Measurements from ENCODE around the gene ACO2. TPM values are rescaled to one million over a fixed set of nuclear protein-coding genes. Genes with fewer than 3 reads are reported as not detected.
"Not testable (repeated sequence)": the region's sequence is repeated elsewhere in the genome, so short reads cannot be mapped to it uniquely, and the experiment has no call there.

The ACO2 gene
- total RNA-seq, 1 donor from 2014 or later = 103 TPM

DNA sequence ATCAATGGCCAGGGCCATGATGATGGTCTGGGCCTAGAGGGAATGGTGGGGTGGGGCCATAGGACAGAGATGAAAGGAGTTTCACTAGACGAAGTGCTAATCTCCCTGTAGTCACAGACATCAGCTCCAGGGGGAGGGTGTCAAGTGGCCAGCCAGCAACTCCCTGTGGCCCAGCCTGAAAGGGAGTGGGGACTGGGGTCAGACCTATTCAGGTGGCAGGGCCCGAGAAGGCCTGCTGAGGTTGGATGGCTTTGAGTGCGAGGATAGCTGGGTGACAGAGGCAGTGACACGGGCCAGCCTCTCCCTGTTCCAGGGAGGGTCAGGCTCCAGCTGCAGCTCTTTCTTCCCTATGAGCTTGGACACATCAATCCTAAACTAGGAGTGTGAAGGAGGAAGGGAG, 33.4 kb upstream of the ACO2 start:
- no peaks in the 10 kb centered on the region for H3K27me3 ChIP-seq (ENCODE audit: control insufficient read depth, insufficient read depth, low read length)
- DNase-seq (ENCODE audit: low read depth) = no peak
- H3K36me3 ChIP-seq (ENCODE audit: control insufficient read depth, insufficient read depth, low read length) = peaks cover 8% of the 10 kb centered on the region
- H3K4me3 ChIP-seq (ENCODE audit: low read depth, low read length) = no peak overlapping the region
- TF ChIP-seq, protein P1, sequence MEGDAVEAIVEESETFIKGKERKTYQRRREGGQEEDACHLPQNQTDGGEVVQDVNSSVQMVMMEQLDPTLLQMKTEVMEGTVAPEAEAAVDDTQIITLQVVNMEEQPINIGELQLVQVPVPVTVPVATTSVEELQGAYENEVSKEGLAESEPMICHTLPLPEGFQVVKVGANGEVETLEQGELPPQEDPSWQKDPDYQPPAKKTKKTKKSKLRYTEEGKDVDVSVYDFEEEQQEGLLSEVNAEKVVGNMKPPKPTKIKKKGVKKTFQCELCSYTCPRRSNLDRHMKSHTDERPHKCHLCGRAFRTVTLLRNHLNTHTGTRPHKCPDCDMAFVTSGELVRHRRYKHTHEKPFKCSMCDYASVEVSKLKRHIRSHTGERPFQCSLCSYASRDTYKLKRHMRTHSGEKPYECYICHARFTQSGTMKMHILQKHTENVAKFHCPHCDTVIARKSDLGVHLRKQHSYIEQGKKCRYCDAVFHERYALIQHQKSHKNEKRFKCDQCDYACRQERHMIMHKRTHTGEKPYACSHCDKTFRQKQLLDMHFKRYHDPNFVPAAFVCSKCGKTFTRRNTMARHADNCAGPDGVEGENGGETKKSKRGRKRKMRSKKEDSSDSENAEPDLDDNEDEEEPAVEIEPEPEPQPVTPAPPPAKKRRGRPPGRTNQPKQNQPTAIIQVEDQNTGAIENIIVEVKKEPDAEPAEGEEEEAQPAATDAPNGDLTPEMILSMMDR (IDR thresholded peaks at IDR 0.05; ENCODE audit: insufficient read depth, low read length, poor library complexity, severe bottlenecking) = no peak

DNA sequence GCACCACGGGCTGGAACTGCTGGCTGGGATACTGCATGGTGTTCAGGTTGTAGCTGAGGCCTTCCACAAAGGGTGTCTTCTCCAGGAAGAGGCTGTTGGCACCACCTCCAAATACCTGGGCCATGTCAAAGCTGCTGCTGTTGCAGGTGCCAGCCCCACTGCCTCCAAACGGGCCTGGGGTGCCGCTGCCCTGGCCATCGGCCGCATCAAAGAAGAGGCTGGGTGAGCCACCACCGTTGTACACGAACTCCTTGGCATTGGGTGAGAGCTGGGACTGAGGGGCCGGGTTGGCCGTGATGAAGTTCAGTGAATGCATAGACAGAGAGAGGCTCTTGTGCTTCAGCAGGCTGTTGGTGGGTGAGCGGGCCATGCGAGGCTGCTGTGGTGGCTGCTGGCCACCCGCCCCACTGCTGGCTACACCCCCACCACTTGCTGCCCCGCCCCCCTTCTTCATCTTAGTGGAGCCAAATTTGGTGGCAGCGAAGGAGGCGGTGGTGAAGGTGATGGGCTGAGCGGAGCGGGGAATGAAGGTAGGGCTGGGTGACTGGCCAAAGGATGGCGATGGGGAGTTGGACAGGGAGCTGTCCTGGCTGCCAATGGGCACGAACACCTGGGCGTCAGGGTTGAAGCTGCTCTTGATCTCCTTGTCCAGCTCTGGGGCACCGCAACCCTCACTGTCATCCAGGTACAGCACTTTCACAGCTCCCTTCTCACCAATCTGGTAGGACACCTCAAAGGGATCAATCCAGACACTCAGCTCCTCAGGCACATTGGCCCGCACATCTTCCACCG, 32.4 kb upstream of the ACO2 start:
- no peak for DNase-seq (ENCODE audit: low read depth)
- no peak overlapping the region for H3K4me3 ChIP-seq (ENCODE audit: low read depth, low read length)
- TF ChIP-seq, protein P1 (IDR thresholded peaks at IDR 0.05; ENCODE audit: insufficient read depth, low read length, poor library complexity, severe bottlenecking) = no peak
- H3K27me3 ChIP-seq (ENCODE audit: control insufficient read depth, insufficient read depth, low read length) = no peaks in the 10 kb centered on the region
- peaks cover 8% of the 10 kb centered on the region for H3K36me3 ChIP-seq (ENCODE audit: control insufficient read depth, insufficient read depth, low read length)

DNA sequence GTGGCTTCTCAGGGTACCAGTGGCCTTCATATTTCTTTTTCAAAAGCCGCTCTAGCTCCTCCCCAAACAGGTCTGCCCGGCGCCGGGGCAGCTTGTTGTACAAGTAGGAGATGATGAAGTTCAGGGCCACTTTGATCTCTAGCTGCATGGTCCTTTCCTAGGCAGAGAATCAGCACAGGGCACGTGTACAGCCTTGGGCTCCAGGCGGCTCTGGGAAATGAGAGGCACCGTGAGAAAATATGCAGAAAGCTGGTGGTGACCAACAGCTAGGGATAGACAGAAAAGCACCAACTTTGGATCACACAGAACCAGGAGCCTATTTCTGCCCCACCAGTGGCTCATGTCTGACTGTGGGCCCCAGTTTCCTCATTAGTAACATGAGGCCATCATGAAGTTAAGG, 31.7 kb upstream of the ACO2 start:
- TF ChIP-seq, protein P1 (IDR thresholded peaks at IDR 0.05; ENCODE audit: insufficient read depth, low read length, poor library complexity, severe bottlenecking) = no peak
- H3K27me3 ChIP-seq (ENCODE audit: control insufficient read depth, insufficient read depth, low read length) = no peaks in the 10 kb centered on the region
- no peak overlapping the region for H3K4me3 ChIP-seq (ENCODE audit: low read depth, low read length)
- H3K36me3 ChIP-seq (ENCODE audit: control insufficient read depth, insufficient read depth, low read length) = peaks cover 8% of the 10 kb centered on the region
- DNase-seq (ENCODE audit: low read depth) = no peak

DNA sequence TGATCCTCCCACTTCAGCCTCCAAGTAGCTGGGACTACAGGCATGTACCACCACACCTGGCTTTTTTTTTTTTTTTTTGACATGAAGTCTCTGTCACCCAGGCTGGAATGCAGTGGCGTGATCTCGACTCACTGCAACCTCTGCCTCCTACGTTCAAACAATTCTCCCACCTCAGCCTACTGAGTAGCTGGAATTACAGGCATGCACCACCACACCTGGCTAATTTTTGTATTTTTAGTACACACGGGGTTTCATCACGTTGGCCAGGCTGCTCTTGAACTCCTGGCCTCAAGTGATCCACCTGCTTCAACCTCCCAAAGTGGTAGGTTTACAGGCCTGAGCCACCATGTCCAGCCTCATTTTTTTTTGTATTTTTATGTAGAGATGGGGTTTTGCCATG, 28.4 kb upstream of the ACO2 start:
- H3K36me3 ChIP-seq (ENCODE audit: control insufficient read depth, insufficient read depth, low read length); H3K27me3 ChIP-seq (ENCODE audit: control insufficient read depth, insufficient read depth, low read length); DNase-seq (ENCODE audit: low read depth); H3K4me3 ChIP-seq (ENCODE audit: low read depth, low read length): not testable (repeated sequence)

DNA sequence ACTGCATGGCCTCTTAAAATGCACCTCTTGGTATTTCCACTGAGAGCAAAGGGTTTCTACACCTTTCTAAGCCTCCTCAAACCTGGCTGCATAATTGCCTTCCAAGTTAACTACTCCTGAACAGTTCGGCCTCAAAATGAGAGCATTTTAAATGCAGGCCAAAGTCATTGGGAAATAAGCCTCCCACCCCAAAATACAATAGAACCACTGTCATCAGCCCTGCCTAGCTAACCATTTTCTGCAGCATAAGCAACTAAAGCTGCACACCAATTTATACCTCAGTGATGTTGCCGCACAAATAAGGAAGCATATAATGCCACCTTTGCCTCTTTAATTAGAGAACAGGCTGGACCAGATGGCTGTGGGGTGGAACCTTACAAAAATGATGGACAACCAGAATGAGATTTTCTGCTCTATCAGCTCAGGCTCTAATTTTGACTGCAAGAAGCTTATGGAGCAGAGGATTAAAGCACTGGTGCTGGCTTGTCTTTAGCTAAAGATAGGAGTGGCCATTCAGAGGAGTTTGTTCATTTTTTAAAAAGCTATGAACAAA, 26.6 kb upstream of the ACO2 start:
- no peak for DNase-seq (ENCODE audit: low read depth)
- H3K36me3 ChIP-seq (ENCODE audit: control insufficient read depth, insufficient read depth, low read length) = no peaks in the 10 kb centered on the region
- TF ChIP-seq, protein P1 (IDR thresholded peaks at IDR 0.05; ENCODE audit: insufficient read depth, low read length, poor library complexity, severe bottlenecking) = no peak
- H3K4me3 ChIP-seq (ENCODE audit: low read depth, low read length) = no peak overlapping the region
- H3K27me3 ChIP-seq (ENCODE audit: control insufficient read depth, insufficient read depth, low read length) = no peaks in the 10 kb centered on the region

DNA sequence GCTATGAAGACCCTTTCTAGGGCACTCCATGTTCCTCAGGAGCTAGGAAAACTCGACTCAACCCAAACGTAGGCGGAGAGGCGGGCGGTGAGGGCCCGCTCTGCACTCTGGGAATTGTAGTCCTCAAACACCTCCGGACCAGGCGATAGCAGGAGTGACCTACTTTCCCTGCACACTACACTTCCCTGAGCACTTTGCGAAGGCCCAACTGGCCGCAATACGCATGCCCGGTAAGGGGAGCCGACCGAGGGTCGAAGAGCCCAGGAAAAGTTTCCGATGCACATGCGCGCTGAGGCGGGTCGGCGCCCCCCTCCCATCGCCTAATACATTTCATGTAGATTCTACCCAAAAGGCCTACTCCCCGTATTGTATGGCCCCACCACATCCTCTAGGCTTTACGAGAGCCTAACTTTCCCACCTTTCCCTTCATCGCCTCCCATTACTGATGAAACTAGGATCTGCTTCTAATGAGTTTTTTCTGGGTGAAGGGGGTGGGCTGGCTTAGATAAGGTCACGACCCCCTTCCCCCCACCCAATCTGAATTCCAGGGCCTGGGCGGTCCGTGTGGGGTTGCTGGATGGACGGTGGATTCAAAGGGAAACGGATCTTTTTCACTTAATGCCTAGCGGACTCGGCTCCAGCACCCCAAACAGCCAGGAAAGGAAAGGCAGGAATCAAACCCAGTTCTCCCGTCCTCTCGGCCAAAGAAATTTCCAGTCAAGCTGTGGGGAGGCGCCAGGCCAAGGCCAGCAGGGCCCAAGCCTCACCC, 24.4 kb upstream of the ACO2 start:
- TF ChIP-seq, protein P1 (IDR thresholded peaks at IDR 0.05; ENCODE audit: insufficient read depth, low read length, poor library complexity, severe bottlenecking) = no peak
- Histone ChIP-seq H3K27me3 (ENCODE audit: control insufficient read depth, insufficient read depth, low read length) (no peaks in the 10 kb centered on the region), H3K4me3 (ENCODE audit: low read depth, low read length) (peak overlapping the region; percentile 81), H3K36me3 (ENCODE audit: control insufficient read depth, insufficient read depth, low read length) (no peaks in the 10 kb centered on the region)
- peak; percentile 92 for DNase-seq (ENCODE audit: low read depth)

Measured in kidney epithelial cell (primary cell).